Activated CD4-positive, alpha-beta T cell treated with anti-CD3 and anti-CD28 coated beads, Interleukin-2, amount 10 ng/mL, durations not matched to agents 7 days and 5 days (primary cell): ENCODE data around the gene EXTL1. TPM values are rescaled to one million over a fixed set of nuclear protein-coding genes. Genes with fewer than 3 reads are reported as not detected.
"Not testable (repeated sequence)": the region's sequence is repeated elsewhere in the genome, so short reads cannot be mapped to it uniquely, and the experiment has no call there.

ENCODE experiments used
- CTCF ChIA-PET: fragments of 350-600 bp; sonication (Branson Sonifier 250); formaldehyde crosslinking; loops from one replicate; lab custom pipeline; 2021; ENCODE audit warnings: antibody characterized with exemption; lab: Charles Lee
- POLR2A ChIA-PET: fragments of 350-600 bp; sonication (Branson Sonifier 250); formaldehyde crosslinking; loops from one replicate; lab custom pipeline; 2021; ENCODE audit warnings: antibody characterized with exemption; lab: Charles Lee
- DNase-seq: peaks from one replicate; pipeline ENCODE4 v3.0.0-alpha.2; 2020
- H3K27ac Mint-ChIP-seq: one replicate; pipeline ENCODE4 v1.8.0; 2021; ENCODE audit warnings: mild to moderate bottlenecking, moderate library complexity, mixed read lengths
- H3K27me3 Mint-ChIP-seq: one replicate; pipeline ENCODE4 v1.8.0; 2021; ENCODE audit warnings: mixed read lengths
- H3K36me3 Mint-ChIP-seq: one replicate; pipeline ENCODE4 v1.8.0; 2021; ENCODE audit warnings: low read depth, mixed read lengths
- H3K4me1 Mint-ChIP-seq: one replicate; pipeline ENCODE4 v1.8.0; 2021; ENCODE audit warnings: mixed read lengths
- H3K4me3 Mint-ChIP-seq: one replicate; pipeline ENCODE4 v1.8.0; 2021; ENCODE audit warnings: mild to moderate bottlenecking, moderate library complexity, mixed read lengths
- H3K9me3 Mint-ChIP-seq: one replicate; pipeline ENCODE4 v1.8.0; 2021; ENCODE audit warnings: mixed read lengths
- total RNA-seq, 2 experiments: library from RNA; stranded (reverse); gene quantifications; one replicate each; pipeline ENCODE4 v1.2.3, GENCODE V29; 2021

EXTL1 gene
- not detected for total RNA-seq

DNA sequence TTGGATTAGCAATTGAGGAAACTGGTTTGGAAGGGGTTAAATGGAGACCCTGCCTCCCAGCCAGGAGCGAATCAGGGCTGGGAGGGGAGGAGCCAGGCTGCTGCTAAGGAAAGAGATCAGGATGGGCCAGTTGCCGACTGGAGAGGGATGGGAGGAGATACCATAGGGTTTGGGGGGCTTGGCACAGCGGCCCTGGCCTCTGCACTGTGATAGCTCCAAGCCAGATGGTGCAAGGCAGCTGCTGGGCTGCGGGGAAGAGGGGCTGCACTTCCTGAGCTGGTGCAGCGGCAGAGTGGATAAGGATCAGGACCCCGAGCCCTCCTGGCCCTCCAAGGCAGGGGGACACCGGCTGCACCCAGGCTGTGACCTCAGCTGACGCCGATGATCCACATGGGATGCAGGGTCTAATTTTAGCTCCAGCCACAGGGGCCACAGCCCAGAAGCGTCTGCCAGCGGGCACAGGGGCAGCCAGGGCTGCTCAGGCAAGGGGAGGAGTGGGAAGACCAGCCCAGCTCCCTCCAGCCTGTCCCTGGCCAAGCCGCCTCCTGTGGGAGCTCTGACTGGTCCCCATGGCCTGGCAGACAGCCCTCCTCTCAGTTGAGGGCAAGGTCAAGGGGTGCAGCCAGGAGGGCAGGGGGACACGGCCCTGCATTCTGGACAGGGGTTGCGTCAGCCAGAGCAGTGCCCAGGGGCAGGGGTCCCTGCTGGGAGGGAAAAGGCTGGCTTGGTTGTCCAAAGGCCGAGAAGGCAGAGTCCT lies at the start of gene EXTL1:
EXTL1 (plus strand) TSS at position 129 of the 757 bp plus-strand sequence. CDS start 872 bp downstream, outside the sequence.
- Mint-ChIP-seq H3K4me1 (peaks cover 9% of the 10 kb centered on the region), H3K9me3 (no peaks in the 10 kb centered on the region), H3K27me3 (peaks cover 6% of the 10 kb centered on the region), H3K27ac (no peak within 1 kb of the TSS), H3K36me3 (no peaks in the 10 kb centered on the region), H3K4me3 (no peak within 1 kb of the TSS)
- POLR2A ChIA-PET = no interaction called here
- CTCF ChIA-PET = interaction anchor here (1.1 to 1.2 kb wide), 3 partner anchors 13 to 123 kb away, joined by 3 to 4 read pairs (median 3); no protein-coding TSS in a partner anchor
- no peak for DNase-seq

DNA sequence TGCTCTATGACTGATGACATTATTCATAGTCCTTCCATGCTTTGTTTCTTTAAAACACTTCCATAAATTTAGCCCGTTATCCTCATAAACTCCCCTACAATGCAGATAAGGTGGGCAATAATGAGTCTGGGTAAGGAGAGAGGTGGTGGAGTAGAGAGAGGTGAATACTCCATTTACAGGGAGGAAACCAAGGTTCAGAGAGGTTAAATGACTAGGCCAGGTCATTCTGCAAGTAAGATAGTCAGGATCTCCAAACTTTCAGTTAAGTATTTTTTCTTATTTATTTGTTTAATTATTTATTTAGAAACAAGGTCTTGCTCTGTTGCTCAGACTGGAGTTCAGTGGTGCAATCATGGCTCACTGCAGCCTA lies 49.8 kb upstream of the EXTL1 start:
- H3K36me3 Mint-ChIP-seq = peaks cover 70% of the 10 kb centered on the region
- H3K4me3 Mint-ChIP-seq = peak overlapping the region; percentile 13
- H3K4me1 Mint-ChIP-seq = peaks cover 34% of the 10 kb centered on the region
- no peaks in the 10 kb centered on the region for H3K27me3 Mint-ChIP-seq
- ChIA-PET CTCF (interaction anchor here (0.6 to 2.1 kb wide), 5 partner anchors 18 to 76 kb away, joined by 3 to 8 read pairs (median 3); partner anchors contain the start of gene PAFAH2), POLR2A (no interaction called here)
- H3K27ac Mint-ChIP-seq = peak overlapping the region; percentile 89
- no peak for DNase-seq
- H3K9me3 Mint-ChIP-seq = no peaks in the 10 kb centered on the region

GRCh38 chr1:25973610-25974321 lies 47.8 kb upstream of the EXTL1 start:
- peaks cover 33% of the 10 kb centered on the region for H3K4me1 Mint-ChIP-seq
- ChIA-PET POLR2A (no interaction called here), CTCF (no interaction called here)
- H3K36me3 Mint-ChIP-seq = peaks cover 59% of the 10 kb centered on the region
- no peak for DNase-seq
- no peaks in the 10 kb centered on the region for H3K9me3 Mint-ChIP-seq
- H3K4me3 Mint-ChIP-seq = no peak overlapping the region
- no peaks in the 10 kb centered on the region for H3K27me3 Mint-ChIP-seq
- no peak overlapping the region for H3K27ac Mint-ChIP-seq

DNA sequence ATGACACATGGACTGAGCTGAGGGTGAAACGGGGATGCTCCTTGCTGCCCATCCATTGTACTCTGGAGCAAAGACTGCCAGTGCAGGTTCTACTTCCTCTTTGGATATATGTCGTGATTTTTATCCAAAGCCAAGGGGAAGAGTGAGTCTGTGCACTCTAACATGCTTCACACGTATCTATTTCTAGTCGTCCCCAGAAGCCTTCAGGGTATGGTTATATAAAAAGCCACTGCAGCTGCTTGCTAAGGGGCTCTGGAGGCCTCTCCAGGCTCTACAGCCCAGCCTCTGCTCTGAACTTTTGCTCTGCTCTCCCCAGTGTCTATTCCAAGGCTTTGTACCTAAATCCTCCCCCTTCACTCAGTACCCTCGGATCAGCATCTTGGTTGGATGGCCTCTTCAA lies 43.8 kb upstream of the EXTL1 start:
- peaks cover 10% of the 10 kb centered on the region for H3K4me1 Mint-ChIP-seq
- CTCF ChIA-PET = no interaction called here
- H3K9me3 Mint-ChIP-seq = no peaks in the 10 kb centered on the region
- no peak overlapping the region for H3K4me3 Mint-ChIP-seq
- no peak overlapping the region for H3K27ac Mint-ChIP-seq
- no peaks in the 10 kb centered on the region for H3K27me3 Mint-ChIP-seq
- DNase-seq = no peak
- POLR2A ChIA-PET = no interaction called here
- H3K36me3 Mint-ChIP-seq = peaks cover 61% of the 10 kb centered on the region

- Mint-ChIP-seq H3K36me3 (peaks cover 61% of the 10 kb centered on the region), H3K27ac (no peak overlapping the region), H3K9me3 (no peaks in the 10 kb centered on the region), H3K4me3 (no peak overlapping the region), H3K4me1 (peaks cover 7% of the 10 kb centered on the region), H3K27me3 (no peaks in the 10 kb centered on the region)
- DNase-seq = no peak
- ChIA-PET POLR2A (no interaction called here), CTCF (interaction anchor here (0.6 kb wide), 1 partner anchor 34 kb away, joined by 3 read pairs; no protein-coding TSS in a partner anchor)
Measured at GRCh38 chr1:25978403-25978802, 43.2 kb upstream of the EXTL1 start.

DNA sequence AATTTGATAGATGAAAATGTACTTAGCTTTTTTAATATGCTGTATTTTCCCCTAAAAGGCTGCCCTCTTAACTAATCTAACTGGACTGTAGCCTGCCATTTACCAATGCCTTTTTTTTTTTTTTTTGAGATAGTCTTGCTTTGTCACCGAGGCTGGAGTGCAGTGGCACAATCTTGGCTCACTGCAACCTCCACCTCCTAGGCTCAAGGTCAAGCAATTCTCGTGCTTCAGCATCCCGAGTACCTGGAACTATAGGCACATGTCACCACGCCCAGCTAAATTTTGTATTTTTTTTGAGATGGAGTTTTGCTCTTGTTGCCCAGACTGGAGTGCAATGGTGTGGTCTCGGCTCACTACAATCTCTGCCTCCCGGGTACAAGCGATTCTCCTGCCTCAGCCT lies 42.4 kb upstream of the EXTL1 start:
- ChIA-PET CTCF (interaction anchor here (0.6 kb wide), 1 partner anchor 35 kb away, joined by 3 read pairs; no protein-coding TSS in a partner anchor), POLR2A (no interaction called here)
- H3K4me3 Mint-ChIP-seq = no peak overlapping the region

DNA sequence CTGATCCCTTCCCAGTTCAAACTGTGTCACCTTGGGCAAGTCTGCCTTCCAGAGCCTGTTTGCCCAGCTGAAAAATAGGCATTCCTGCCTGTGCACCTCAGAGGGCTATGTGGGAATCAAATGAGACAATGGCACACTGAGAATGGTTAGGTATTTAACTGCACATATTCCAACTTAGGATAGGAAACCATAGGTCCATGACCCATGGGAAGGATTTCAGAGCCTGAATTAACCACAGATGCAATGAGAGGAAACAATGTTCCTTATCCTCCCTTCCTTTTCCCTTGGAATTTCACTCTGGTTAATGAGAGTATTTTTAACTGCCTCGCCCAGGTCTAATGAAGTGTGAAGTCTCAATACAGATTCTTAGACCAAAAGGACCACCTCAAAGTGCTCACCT lies 36.4 kb upstream of the EXTL1 start:
- H3K27me3 Mint-ChIP-seq = no peaks in the 10 kb centered on the region
- no peak overlapping the region for H3K4me3 Mint-ChIP-seq
- H3K36me3 Mint-ChIP-seq = peaks cover 61% of the 10 kb centered on the region
- no peaks in the 10 kb centered on the region for H3K9me3 Mint-ChIP-seq
- peaks cover 35% of the 10 kb centered on the region for H3K4me1 Mint-ChIP-seq
- POLR2A ChIA-PET = no interaction called here
- H3K27ac Mint-ChIP-seq = no peak overlapping the region
- CTCF ChIA-PET = no interaction called here
- DNase-seq = no peak

More for the DNA sequence above, 42.4 kb upstream of the EXTL1 start:
- H3K27me3 Mint-ChIP-seq = no peaks in the 10 kb centered on the region
- no peaks in the 10 kb centered on the region for H3K9me3 Mint-ChIP-seq
- no peak overlapping the region for H3K27ac Mint-ChIP-seq
- H3K4me1 Mint-ChIP-seq = peaks cover 6% of the 10 kb centered on the region
- DNase-seq = no peak
- H3K36me3 Mint-ChIP-seq = peaks cover 60% of the 10 kb centered on the region

GRCh38 chr1:25985670-25986069 lies 35.9 kb upstream of the EXTL1 start:
- no peak for DNase-seq
- CTCF ChIA-PET = no interaction called here
- no peaks in the 10 kb centered on the region for H3K27me3 Mint-ChIP-seq
- H3K4me1 Mint-ChIP-seq = peaks cover 39% of the 10 kb centered on the region
- POLR2A ChIA-PET = no interaction called here
- H3K4me3 Mint-ChIP-seq = no peak overlapping the region
- H3K36me3 Mint-ChIP-seq = peaks cover 60% of the 10 kb centered on the region
- peak overlapping the region; percentile 2 for H3K27ac Mint-ChIP-seq
- H3K9me3 Mint-ChIP-seq = no peaks in the 10 kb centered on the region

DNA sequence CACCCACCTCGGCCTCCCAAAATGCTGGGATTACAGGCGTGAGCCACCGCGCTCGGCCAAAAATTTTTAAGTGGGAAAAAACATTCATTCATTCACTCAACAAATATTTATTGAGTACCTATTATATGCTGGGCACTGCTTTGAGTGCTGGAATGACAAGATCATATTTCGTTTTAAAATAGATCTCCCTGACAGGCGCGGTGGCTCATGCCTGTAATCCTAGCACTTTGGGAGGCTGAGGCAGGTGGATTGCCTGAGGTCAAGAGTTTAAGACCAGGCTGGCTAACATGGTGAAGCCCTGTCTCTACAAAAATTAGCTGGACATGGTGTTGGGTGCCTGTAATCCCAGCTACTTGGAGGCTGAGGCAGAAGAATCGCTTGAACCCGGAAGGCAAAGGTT lies 34.8 kb upstream of the EXTL1 start:
- ChIA-PET POLR2A (interaction anchor here (0.6 kb wide), 1 partner anchor 11 kb away, joined by 3 read pairs; no protein-coding TSS in a partner anchor), CTCF (interaction anchor here (0.6 to 6.8 kb wide), 2 partner anchors 57 to 91 kb away, joined by 6 to 41 read pairs; no protein-coding TSS in a partner anchor)
- not testable (repeated sequence) for DNase-seq, H3K27ac Mint-ChIP-seq, H3K9me3 Mint-ChIP-seq, H3K4me3 Mint-ChIP-seq, H3K27me3 Mint-ChIP-seq
- peaks cover 51% of the 10 kb centered on the region for H3K36me3 Mint-ChIP-seq
- peaks cover 46% of the 10 kb centered on the region for H3K4me1 Mint-ChIP-seq

DNA sequence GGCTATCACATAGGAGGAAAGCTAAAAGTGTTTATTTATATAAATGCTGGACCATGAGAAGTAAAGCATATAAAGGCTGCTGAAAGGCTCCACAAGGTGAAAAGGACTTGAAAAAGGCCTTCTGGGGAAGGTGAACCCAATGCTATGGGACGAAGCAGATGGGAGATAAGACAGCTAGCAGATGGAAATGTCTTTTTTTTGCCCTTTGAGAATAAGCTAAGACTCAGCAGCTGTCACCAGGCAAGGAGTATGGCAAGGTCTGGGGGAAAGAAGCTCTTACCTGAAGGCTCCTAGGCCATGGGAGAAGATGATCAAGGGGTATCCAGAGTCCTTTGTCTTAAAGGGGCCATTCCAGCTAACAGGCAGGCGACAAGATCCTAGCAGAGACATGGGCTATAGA lies 33.6 kb upstream of the EXTL1 start:
- POLR2A ChIA-PET = interaction anchor here (1.1 kb wide), 1 partner anchor 10 kb away, joined by 3 read pairs; the partner anchor contains the start of gene PAFAH2
- DNase-seq = no peak
- Mint-ChIP-seq H3K36me3 (peaks cover 40% of the 10 kb centered on the region), H3K4me3 (no peak overlapping the region), H3K4me1 (peaks cover 58% of the 10 kb centered on the region), H3K27me3 (no peaks in the 10 kb centered on the region), H3K27ac (no peak overlapping the region), H3K9me3 (no peaks in the 10 kb centered on the region)
- CTCF ChIA-PET = interaction anchor here (1.3 to 6.8 kb wide), 5 partner anchors 10 to 92 kb away, joined by 3 to 41 read pairs (median 7); partner anchors contain the start of genes EXTL1 and PAFAH2

DNA sequence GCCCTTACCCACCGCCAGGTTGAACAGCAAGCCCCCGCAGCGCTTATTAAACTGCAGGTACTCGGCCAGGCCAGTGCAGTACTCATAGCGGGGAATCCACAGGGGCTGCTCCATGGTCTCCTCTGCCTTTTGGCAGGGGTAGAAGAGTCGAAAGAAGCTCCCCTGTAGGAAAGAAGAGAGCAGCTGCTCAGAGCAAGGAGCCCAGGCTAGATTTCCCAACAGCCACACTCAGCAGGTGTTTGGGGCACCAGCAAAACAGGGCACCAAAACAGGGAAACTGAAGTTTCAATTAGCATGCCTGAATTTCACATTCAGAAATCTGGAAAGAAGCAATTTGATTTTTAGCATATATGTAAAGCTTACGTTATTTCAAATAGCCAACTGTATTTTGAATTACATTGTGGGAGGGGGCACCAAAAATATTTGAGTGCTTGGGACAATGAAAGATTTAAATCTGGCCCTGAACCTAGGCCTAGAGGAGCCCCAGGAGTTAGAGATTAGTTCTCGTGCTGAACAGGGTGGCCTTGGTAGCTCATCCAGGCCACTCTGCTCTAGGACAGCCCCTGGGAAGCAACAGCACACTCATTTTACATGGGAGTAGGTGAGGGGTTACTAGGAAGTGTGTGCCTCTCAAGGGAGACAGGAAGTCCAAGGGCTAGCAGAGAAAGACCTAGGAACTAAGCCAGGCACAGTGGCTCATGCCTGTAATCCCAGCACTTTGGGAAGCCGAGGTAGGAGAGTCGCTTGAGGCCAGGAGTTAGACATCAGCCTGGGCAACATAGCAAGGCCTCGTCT lies 31.9 kb upstream of the EXTL1 start:
- no peak for DNase-seq
- Mint-ChIP-seq H3K4me1 (peaks cover 65% of the 10 kb centered on the region), H3K9me3 (no peaks in the 10 kb centered on the region), H3K4me3 (peak overlapping the region; percentile 82), H3K27ac (peak overlapping the region; percentile 84), H3K36me3 (peaks cover 25% of the 10 kb centered on the region), H3K27me3 (no peaks in the 10 kb centered on the region)
- POLR2A ChIA-PET = interaction anchor here (0.6 kb wide), 1 partner anchor 430 kb away, joined by 4 read pairs; no protein-coding TSS in a partner anchor
- CTCF ChIA-PET = interaction anchor here (0.6 to 6.8 kb wide), 8 partner anchors 8 to 115 kb away, joined by 3 to 41 read pairs (median 4); partner anchors contain the start of gene PAFAH2

GRCh38 chr1:25990251-25990650 lies 31.3 kb upstream of the EXTL1 start:
- Mint-ChIP-seq H3K27me3 (no peaks in the 10 kb centered on the region), H3K27ac (peak overlapping the region; percentile 84), H3K9me3 (no peaks in the 10 kb centered on the region), H3K4me1 (peaks cover 64% of the 10 kb centered on the region), H3K36me3 (peaks cover 25% of the 10 kb centered on the region), H3K4me3 (peak overlapping the region; percentile 82)
- DNase-seq = no peak
- CTCF ChIA-PET = interaction anchor here (1.0 to 6.8 kb wide), 9 partner anchors 8 to 116 kb away, joined by 3 to 41 read pairs (median 3); partner anchors contain the start of gene PAFAH2
- POLR2A ChIA-PET = interaction anchor here (0.6 kb wide), 1 partner anchor 342 kb away, joined by 7 read pairs; no protein-coding TSS in a partner anchor
